ENCODE results near the gene OR2A12. TPM values are rescaled to one million over a fixed set of nuclear protein-coding genes. Genes with fewer than 3 reads are reported as not detected.

The OR2A12 gene
- total RNA-seq, 1 experiment from 2014 or later, result not detected

- no peak for TF ChIP-seq EZH2 (IDR thresholded peaks at IDR 0.05; ENCODE audit: borderline replicate concordance, low read depth, low read length, poor library complexity, severe bottlenecking)
- TF ChIP-seq CTCF (conservative IDR thresholded peaks at IDR 0.05; ENCODE audit: low read depth, low read length), result no peak
- no TSS peak for BruUV-seq (replicated peaks)
- POLR2A ChIA-PET (ENCODE audit: low non-redundant PET), result no interaction called here
- H3K27me3 ChIP-seq (replicated peaks; ENCODE audit: insufficient read depth, low read depth, low read length, poor library complexity), result no peaks in the 10 kb centered on the region
- no peaks in the 10 kb centered on the region for H3K36me3 ChIP-seq (ENCODE audit: insufficient read depth, low read length, poor library complexity, severe bottlenecking)
- H3K4me1 ChIP-seq (ENCODE audit: insufficient read depth, low read length, poor library complexity, severe bottlenecking), result no peaks in the 10 kb centered on the region
- H3K9me3 ChIP-seq (ENCODE audit: low read depth, low read length, poor library complexity, severe bottlenecking), result no peaks in the 10 kb centered on the region
- no peak overlapping the region for H3K27ac ChIP-seq (ENCODE audit: low read depth, low read length, poor library complexity, severe bottlenecking)
- DNase-seq (ENCODE audit: low spot score), result no peak
- no peak overlapping the region for H3K4me3 ChIP-seq (ENCODE audit: low read depth, low read length, poor library complexity, severe bottlenecking)
- intact Hi-C loops (cut with micrococcal nuclease; ENCODE audit: unreplicated experiment), result no loop called here
- CTCF ChIA-PET, result no interaction called here
These were observed 12.7 kb downstream of the OR2A12 start for GRCh38 chr7:144098776-144099175.

GRCh38 chr7:144100607-144101006, 14.5 kb downstream of the OR2A12 start:
- ChIA-PET CTCF (no interaction called here), POLR2A (ENCODE audit: low non-redundant PET) (no interaction called here)
- Histone ChIP-seq H3K4me1 (ENCODE audit: insufficient read depth, low read length, poor library complexity, severe bottlenecking) (no peaks in the 10 kb centered on the region), H3K27ac (ENCODE audit: low read depth, low read length, poor library complexity, severe bottlenecking) (no peak overlapping the region), H3K4me3 (ENCODE audit: low read depth, low read length, poor library complexity, severe bottlenecking) (no peak overlapping the region), H3K9me3 (ENCODE audit: low read depth, low read length, poor library complexity, severe bottlenecking) (no peaks in the 10 kb centered on the region), H3K36me3 (ENCODE audit: insufficient read depth, low read length, poor library complexity, severe bottlenecking) (no peaks in the 10 kb centered on the region), H3K27me3 (replicated peaks; ENCODE audit: insufficient read depth, low read depth, low read length, poor library complexity) (no peaks in the 10 kb centered on the region)
- DNase-seq (ENCODE audit: low spot score), result no peak
- intact Hi-C loops (cut with micrococcal nuclease; ENCODE audit: unreplicated experiment), result no loop called here
- BruUV-seq (replicated peaks), result no TSS peak
- TF ChIP-seq CTCF (conservative IDR thresholded peaks at IDR 0.05; ENCODE audit: low read depth, low read length) (no peak), EZH2 (IDR thresholded peaks at IDR 0.05; ENCODE audit: borderline replicate concordance, low read depth, low read length, poor library complexity, severe bottlenecking) (no peak)

GRCh38 chr7:144102041-144102440, 16.0 kb downstream of the OR2A12 start:
- intact Hi-C loops (cut with micrococcal nuclease; ENCODE audit: unreplicated experiment), result no loop called here
- H3K36me3 ChIP-seq (ENCODE audit: insufficient read depth, low read length, poor library complexity, severe bottlenecking), result no peaks in the 10 kb centered on the region
- CTCF ChIA-PET, result no interaction called here
- H3K4me1 ChIP-seq (ENCODE audit: insufficient read depth, low read length, poor library complexity, severe bottlenecking), result no peaks in the 10 kb centered on the region
- no peak overlapping the region for H3K27ac ChIP-seq (ENCODE audit: low read depth, low read length, poor library complexity, severe bottlenecking)
- no peak for TF ChIP-seq CTCF (conservative IDR thresholded peaks at IDR 0.05; ENCODE audit: low read depth, low read length)
- TF ChIP-seq EZH2 (IDR thresholded peaks at IDR 0.05; ENCODE audit: borderline replicate concordance, low read depth, low read length, poor library complexity, severe bottlenecking), result no peak
- no peak overlapping the region for H3K4me3 ChIP-seq (ENCODE audit: low read depth, low read length, poor library complexity, severe bottlenecking)
- H3K9me3 ChIP-seq (ENCODE audit: low read depth, low read length, poor library complexity, severe bottlenecking), result no peaks in the 10 kb centered on the region
- POLR2A ChIA-PET (ENCODE audit: low non-redundant PET), result no interaction called here
- no peaks in the 10 kb centered on the region for H3K27me3 ChIP-seq (replicated peaks; ENCODE audit: insufficient read depth, low read depth, low read length, poor library complexity)
- DNase-seq (ENCODE audit: low spot score), result no peak
- no TSS peak for BruUV-seq (replicated peaks)

All from A673 (cell line).